SK-N-SH treated with all-trans-retinoic acid at 6 μM for 48 hours (cell line): ENCODE results near the gene PDZD2.

Source experiments
- ATAC-seq: fragments of 200-7000 bp; cut with Tn5 transposase; 3 replicates; pipeline ENCODE4 v1.9.1; 2020; ENCODE audit warnings: mild to moderate bottlenecking, moderate library complexity
- ARNTL ChIP-seq: fragments of 450-650 bp; formaldehyde crosslinking; IDR thresholded peaks from 2 replicates; pipeline ENCODE4 v1.5.0; 2020; ENCODE audit warnings: low read depth, mild to moderate bottlenecking, moderate library complexity, borderline replicate concordance
- BACH2 ChIP-seq: fragments of 250-450 bp; sonication (Bioruptor Pico); IDR thresholded peaks from 2 replicates; pipeline ENCODE4 v1.9.0; 2021; ENCODE audit warnings: mild to moderate bottlenecking, borderline replicate concordance
- CSDC2 ChIP-seq: fragments of 250-450 bp; sonication (Bioruptor Pico); IDR thresholded peaks from 2 replicates; pipeline ENCODE4 v1.5.0; 2020; ENCODE audit warnings: mild to moderate bottlenecking, moderate library complexity
- ESRRG ChIP-seq: fragments of 250-450 bp; sonication (Bioruptor Pico); IDR thresholded peaks from 2 replicates; pipeline ENCODE4 v1.6.1; 2021; ENCODE audit warnings: mild to moderate bottlenecking
- GLIS3 ChIP-seq: fragments of 250-450 bp; sonication (Bioruptor Pico); IDR thresholded peaks from 2 replicates; pipeline ENCODE4 v1.5.0; 2020; ENCODE audit warnings: mild to moderate bottlenecking, moderate library complexity
- ISL1 ChIP-seq: fragments of 250-450 bp; sonication (Bioruptor Pico); IDR thresholded peaks from 2 replicates; pipeline ENCODE4 v2.1.2; 2022; ENCODE audit warnings: mild to moderate bottlenecking, moderate library complexity
- OSR1 ChIP-seq: fragments of 250-450 bp; sonication (Bioruptor Pico); IDR thresholded peaks from 2 replicates; pipeline ENCODE4 v1.8.0; 2022; ENCODE audit warnings: moderate library complexity, mild to moderate bottlenecking, inconsistent platforms
- POU6F1 ChIP-seq: fragments of 250-450 bp; sonication (Bioruptor Pico); IDR thresholded peaks from 2 replicates; pipeline ENCODE4 v1.8.0; 2021; ENCODE audit warnings: low read depth, mild to moderate bottlenecking, moderate library complexity, borderline replicate concordance
- PPARA ChIP-seq: fragments of 250-450 bp; sonication (Bioruptor Pico); IDR thresholded peaks from 2 replicates; pipeline ENCODE4 v1.5.0; 2020; ENCODE audit warnings: mild to moderate bottlenecking, borderline replicate concordance
- RARB ChIP-seq: fragments of 250-450 bp; sonication (Bioruptor Pico); IDR thresholded peaks from 2 replicates; pipeline ENCODE4 v1.8.0; 2021; ENCODE audit warnings: mild to moderate bottlenecking, moderate library complexity
- SNAI2 ChIP-seq: fragments of 250-450 bp; sonication (Bioruptor Pico); IDR thresholded peaks from 2 replicates; pipeline ENCODE4 v1.5.0; 2020; ENCODE audit warnings: mild to moderate bottlenecking, moderate library complexity
- TCF4 ChIP-seq: fragments of 250-450 bp; sonication (Bioruptor Pico); IDR thresholded peaks from 2 replicates; pipeline ENCODE4 v1.8.0; 2021; ENCODE audit warnings: mild to moderate bottlenecking, moderate library complexity, borderline replicate concordance
- TOX ChIP-seq: fragments of 250-450 bp; sonication (Bioruptor Pico); IDR thresholded peaks from 2 replicates; pipeline ENCODE4 v1.8.0; 2021; ENCODE audit warnings: mild to moderate bottlenecking, moderate library complexity, borderline replicate concordance
- TSHZ2 ChIP-seq: fragments of 250-450 bp; sonication (Bioruptor Pico); IDR thresholded peaks from 2 replicates; pipeline ENCODE4 v1.5.0; 2020; ENCODE audit warnings: mild to moderate bottlenecking, moderate library complexity
- ZC3H10 ChIP-seq: fragments of 250-450 bp; sonication (Bioruptor Pico); IDR thresholded peaks from 2 replicates; pipeline ENCODE4 v1.5.1; 2021; ENCODE audit warnings: mild to moderate bottlenecking, moderate library complexity
- ZFP30 ChIP-seq: fragments of 450-650 bp; formaldehyde crosslinking; IDR thresholded peaks from 2 replicates; pipeline ENCODE4 v1.5.0; 2022; ENCODE audit warnings: mild to moderate bottlenecking, moderate library complexity
- ZNF565 ChIP-seq: fragments of 450-650 bp; formaldehyde crosslinking; conservative IDR thresholded peaks from 2 replicates; pipeline ENCODE4 v1.5.0; 2020; ENCODE audit warnings: low read depth, mild to moderate bottlenecking, moderate library complexity
- ZNF70 ChIP-seq: fragments of 450-650 bp; formaldehyde crosslinking; IDR thresholded peaks from 2 replicates; pipeline ENCODE4 v1.5.0; 2020; ENCODE audit warnings: mild to moderate bottlenecking, moderate library complexity
- ZNF8 ChIP-seq: fragments of 450-650 bp; formaldehyde crosslinking; IDR thresholded peaks from 2 replicates; pipeline ENCODE4 v1.5.0; 2020; ENCODE audit warnings: mild to moderate bottlenecking, moderate library complexity
- TF ChIP-seq, protein P1 (sequence below): fragments of 250-450 bp; sonication (Bioruptor Pico); IDR thresholded peaks from 2 replicates; pipeline ENCODE4 v1.5.1; 2021; ENCODE audit warnings: mild to moderate bottlenecking, moderate library complexity
- TF ChIP-seq, protein P2 (sequence below): fragments of 250-450 bp; sonication (Bioruptor Pico); IDR thresholded peaks from 2 replicates; pipeline ENCODE4 v1.5.1; 2020; ENCODE audit warnings: low read depth, mild to moderate bottlenecking, moderate library complexity
- TF ChIP-seq, protein P3 (sequence below): fragments of 250-450 bp; sonication (Bioruptor Pico); IDR thresholded peaks from 2 replicates; pipeline ENCODE4 v1.8.0; 2020; ENCODE audit warnings: mild to moderate bottlenecking, moderate library complexity, borderline replicate concordance

PDZD2 gene

DNA sequence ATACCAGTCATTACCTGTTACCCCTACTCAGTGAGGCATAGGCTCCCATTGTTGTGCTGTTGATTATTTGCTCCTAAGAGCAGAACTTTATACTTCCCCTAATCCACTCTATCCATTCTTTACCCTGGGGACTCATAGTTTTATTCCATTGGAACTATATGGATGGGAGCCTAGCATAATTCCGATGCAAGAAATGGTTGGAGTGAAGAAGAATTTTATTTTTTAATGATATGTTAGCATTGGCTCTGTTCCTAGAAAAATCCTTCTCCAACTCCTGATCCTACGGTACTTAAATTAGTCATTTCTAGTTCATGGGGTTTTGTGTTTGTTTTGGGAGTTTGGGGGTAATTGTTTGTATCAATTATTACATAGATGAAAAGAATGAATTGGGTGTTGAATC lies 343.7 kb downstream of the PDZD2 start:
- TF ChIP-seq OSR1 (CRISPR knock-in tag) (no peak), SNAI2 (CRISPR knock-in tag) (no peak), ZC3H10 (CRISPR knock-in tag) (no peak), POU6F1 (CRISPR knock-in tag) (no peak), ISL1 (no peak), GLIS3 (CRISPR knock-in tag) (no peak)
- TF ChIP-seq, all 23 proteins: peak for 0

DNA sequence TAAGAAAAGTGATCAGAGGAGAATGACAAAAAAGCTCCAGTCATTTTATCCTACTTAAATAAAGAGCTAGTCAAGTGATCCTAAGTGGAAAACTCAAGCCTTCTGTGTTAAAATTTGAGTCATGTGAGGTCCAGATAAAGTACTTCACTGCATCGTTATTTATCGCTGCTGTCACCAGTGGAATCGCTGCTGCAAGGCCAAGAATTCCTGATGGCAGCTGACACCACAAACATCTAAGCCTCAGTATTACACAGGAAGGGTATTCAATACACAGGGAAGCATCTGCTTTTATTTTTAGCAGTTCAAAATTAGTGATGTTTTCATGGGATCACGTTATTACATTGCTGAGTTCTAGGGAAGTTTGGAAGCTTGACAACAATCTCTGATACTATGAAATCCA lies 344.9 kb downstream of the PDZD2 start:
- TF ChIP-seq, protein P1, sequence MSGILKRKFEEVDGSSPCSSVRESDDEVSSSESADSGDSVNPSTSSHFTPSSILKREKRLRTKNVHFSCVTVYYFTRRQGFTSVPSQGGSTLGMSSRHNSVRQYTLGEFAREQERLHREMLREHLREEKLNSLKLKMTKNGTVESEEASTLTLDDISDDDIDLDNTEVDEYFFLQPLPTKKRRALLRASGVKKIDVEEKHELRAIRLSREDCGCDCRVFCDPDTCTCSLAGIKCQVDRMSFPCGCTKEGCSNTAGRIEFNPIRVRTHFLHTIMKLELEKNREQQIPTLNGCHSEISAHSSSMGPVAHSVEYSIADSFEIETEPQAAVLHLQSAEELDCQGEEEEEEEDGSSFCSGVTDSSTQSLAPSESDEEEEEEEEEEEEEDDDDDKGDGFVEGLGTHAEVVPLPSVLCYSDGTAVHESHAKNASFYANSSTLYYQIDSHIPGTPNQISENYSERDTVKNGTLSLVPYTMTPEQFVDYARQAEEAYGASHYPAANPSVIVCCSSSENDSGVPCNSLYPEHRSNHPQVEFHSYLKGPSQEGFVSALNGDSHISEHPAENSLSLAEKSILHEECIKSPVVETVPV (CRISPR knock-in tag) = no peak
- TF ChIP-seq TSHZ2 (no peak), ZNF70 (CRISPR knock-in tag) (no peak), POU6F1 (CRISPR knock-in tag) (no peak), CSDC2 (CRISPR knock-in tag) (no peak), ZC3H10 (CRISPR knock-in tag) (no peak), TOX (CRISPR knock-in tag) (no peak), ARNTL (CRISPR knock-in tag) (no peak), TCF4 (no peak), ISL1 (no peak), RARB (no peak), ESRRG (CRISPR knock-in tag) (no peak), BACH2 (CRISPR knock-in tag) (no peak), ZNF565 (CRISPR knock-in tag) (no peak), OSR1 (CRISPR knock-in tag) (no peak), PPARA (CRISPR knock-in tag) (no peak)
- TF ChIP-seq, protein P2, sequence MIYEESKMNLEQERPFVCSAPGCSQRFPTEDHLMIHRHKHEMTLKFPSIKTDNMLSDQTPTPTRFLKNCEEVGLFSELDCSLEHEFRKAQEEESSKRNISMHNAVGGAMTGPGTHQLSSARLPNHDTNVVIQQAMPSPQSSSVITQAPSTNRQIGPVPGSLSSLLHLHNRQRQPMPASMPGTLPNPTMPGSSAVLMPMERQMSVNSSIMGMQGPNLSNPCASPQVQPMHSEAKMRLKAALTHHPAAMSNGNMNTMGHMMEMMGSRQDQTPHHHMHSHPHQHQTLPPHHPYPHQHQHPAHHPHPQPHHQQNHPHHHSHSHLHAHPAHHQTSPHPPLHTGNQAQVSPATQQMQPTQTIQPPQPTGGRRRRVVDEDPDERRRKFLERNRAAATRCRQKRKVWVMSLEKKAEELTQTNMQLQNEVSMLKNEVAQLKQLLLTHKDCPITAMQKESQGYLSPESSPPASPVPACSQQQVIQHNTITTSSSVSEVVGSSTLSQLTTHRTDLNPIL (CRISPR knock-in tag) = no peak
- ATAC-seq = no peak

More for the DNA sequence above, 343.7 kb downstream of the PDZD2 start:
- no peak for ATAC-seq

GRCh38 chr5:31984691-31985090 lies 345.8 kb downstream of the PDZD2 start:
- ATAC-seq = no peak
- no peak for TF ChIP-seq CSDC2 (CRISPR knock-in tag)
- TF ChIP-seq, all 23 proteins: peak for 0

GRCh38 chr5:31986101-31986500 lies 347.2 kb downstream of the PDZD2 start:
- ATAC-seq = no peak
- TF ChIP-seq TCF4 (no peak), TOX (CRISPR knock-in tag) (no peak), OSR1 (CRISPR knock-in tag) (no peak), ZNF70 (CRISPR knock-in tag) (no peak), ZNF565 (CRISPR knock-in tag) (no peak), CSDC2 (CRISPR knock-in tag) (no peak), PPARA (CRISPR knock-in tag) (no peak), ZFP30 (CRISPR knock-in tag) (no peak), ESRRG (CRISPR knock-in tag) (no peak), ISL1 (no peak), ARNTL (CRISPR knock-in tag) (no peak), ZNF8 (no peak), ZC3H10 (CRISPR knock-in tag) (no peak)
- TF ChIP-seq, protein P1 (CRISPR knock-in tag) = no peak
- TF ChIP-seq, protein P3, sequence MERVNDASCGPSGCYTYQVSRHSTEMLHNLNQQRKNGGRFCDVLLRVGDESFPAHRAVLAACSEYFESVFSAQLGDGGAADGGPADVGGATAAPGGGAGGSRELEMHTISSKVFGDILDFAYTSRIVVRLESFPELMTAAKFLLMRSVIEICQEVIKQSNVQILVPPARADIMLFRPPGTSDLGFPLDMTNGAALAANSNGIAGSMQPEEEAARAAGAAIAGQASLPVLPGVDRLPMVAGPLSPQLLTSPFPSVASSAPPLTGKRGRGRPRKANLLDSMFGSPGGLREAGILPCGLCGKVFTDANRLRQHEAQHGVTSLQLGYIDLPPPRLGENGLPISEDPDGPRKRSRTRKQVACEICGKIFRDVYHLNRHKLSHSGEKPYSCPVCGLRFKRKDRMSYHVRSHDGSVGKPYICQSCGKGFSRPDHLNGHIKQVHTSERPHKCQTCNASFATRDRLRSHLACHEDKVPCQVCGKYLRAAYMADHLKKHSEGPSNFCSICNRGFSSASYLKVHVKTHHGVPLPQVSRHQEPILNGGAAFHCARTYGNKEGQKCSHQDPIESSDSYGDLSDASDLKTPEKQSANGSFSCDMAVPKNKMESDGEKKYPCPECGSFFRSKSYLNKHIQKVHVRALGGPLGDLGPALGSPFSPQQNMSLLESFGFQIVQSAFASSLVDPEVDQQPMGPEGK (CRISPR knock-in tag) = no peak
